SK-N-SH (cell line): ENCODE data around the gene RHOG. TPM values are rescaled to one million over a fixed set of nuclear protein-coding genes. Genes with fewer than 3 reads are reported as not detected.

Experiments
- CTCF ChIA-PET: fragments of 300-600, 350-600 bp; formaldehyde crosslinking; extraction: SDS; loops from one replicate; lab custom pipeline; 2021; lab: Yijun Ruan, JAX
- POLR2A ChIA-PET: fragments of 350-600 bp; sonication (Branson Sonifier 250); formaldehyde crosslinking; extraction: SDS; loops from one replicate; lab custom pipeline; 2020; ENCODE audit warnings: antibody characterized with exemption, inconsistent platforms; lab: Yijun Ruan, JAX
- DNase-seq: peaks from one replicate; pipeline ENCODE4 v3.0.0; 2012
- H2AFZ ChIP-seq: fragments of 200-600 bp; sonication (generic); 2 replicates; pipeline ENCODE4 v1.8.1; 2016; ENCODE audit warnings: antibody characterized with exemption, mild to moderate bottlenecking, low read depth
- H3F3A ChIP-seq: fragments of 200-600 bp; sonication (generic); replicated peaks from 2 replicates; pipeline ENCODE3; 2016; ENCODE audit warnings: antibody characterized with exemption, mild to moderate bottlenecking; ENCODE audit not compliant: insufficient read depth
- H3K27ac ChIP-seq, 2 experiments: fragments of 200-500 bp in 1 of 2; fragments of 200-600 bp in 1 of 2; sonication (Bioruptor generic) in 1 of 2; sonication (generic), shearing (Covaris generic) in 1 of 2; 2 replicates each; pipeline versions ENCODE4 v1.5.1 to v1.6.1; 2014 to 2016; ENCODE audit warnings: low read depth in 2 of 2, inconsistent platforms in 1 of 2, low read length in 1 of 2, mild to moderate bottlenecking in 1 of 2, mixed read lengths in 1 of 2
- H3K27me3 ChIP-seq: fragments of 200-600 bp; sonication (generic), shearing (Covaris generic); 2 replicates; pipeline ENCODE4 v1.6.1; 2016; ENCODE audit warnings: mixed run types; ENCODE audit not compliant: insufficient read depth
- H3K36me3 ChIP-seq, 2 experiments: fragments of 200-500 bp in 1 of 2; fragments of 200-600 bp in 1 of 2; sonication (Bioruptor generic) in 1 of 2; sonication (generic) in 1 of 2; replicated peaks in 1 of 2; 2 replicates each; pipeline versions ENCODE3 to v1.5.1; 2014 to 2016; ENCODE audit warnings: low read length in 1 of 2, mild to moderate bottlenecking in 1 of 2; ENCODE audit not compliant: insufficient read depth in 2 of 2, control insufficient read depth in 1 of 2
- H3K4me1 ChIP-seq, 2 experiments: fragments of 200-500 bp in 1 of 2; fragments of 200-600 bp in 1 of 2; sonication (Bioruptor generic) in 1 of 2; sonication (generic), shearing (Covaris generic) in 1 of 2; 2 replicates each; pipeline versions ENCODE4 v1.5.1 to v1.6.1; 2014 to 2016; ENCODE audit warnings: low read depth in 1 of 2, low read length in 1 of 2, mixed run types in 1 of 2; ENCODE audit not compliant: insufficient read depth in 2 of 2, control insufficient read depth in 1 of 2
- H3K4me2 ChIP-seq: fragments of 200-600 bp; sonication (generic), shearing (Covaris generic); 2 replicates; pipeline ENCODE4 v1.6.1; 2017; ENCODE audit warnings: mixed run types
- H3K4me3 ChIP-seq, 2 experiments: fragments of 200-500 bp in 1 of 2; fragments of 200-600 bp in 1 of 2; sonication (Bioruptor generic) in 1 of 2; sonication (generic), shearing (Covaris generic) in 1 of 2; 2 replicates each; pipeline versions ENCODE4 v1.5.1 to v1.8.1; 2014 to 2016; ENCODE audit warnings: low read depth in 2 of 2, inconsistent platforms in 1 of 2, low read length in 1 of 2, mild to moderate bottlenecking in 1 of 2, mixed read lengths in 1 of 2, moderate library complexity in 1 of 2
- H3K79me2 ChIP-seq: fragments of 200-600 bp; sonication (generic); 2 replicates; pipeline ENCODE4 v1.8.1; 2017; ENCODE audit warnings: mild to moderate bottlenecking; ENCODE audit not compliant: insufficient read depth
- H3K9ac ChIP-seq: fragments of 200-600 bp; sonication (generic); 2 replicates; pipeline ENCODE4 v1.6.1; 2017; ENCODE audit warnings: mixed run types
- H3K9me2 ChIP-seq: fragments of 200-600 bp; sonication (generic); 2 replicates; pipeline ENCODE4 v1.6.1; 2017; ENCODE audit warnings: mixed run types
- H3K9me3 ChIP-seq: fragments of 200-600 bp; sonication (generic); 2 replicates; pipeline ENCODE4 v1.6.1; 2017; ENCODE audit warnings: mixed run types, mild to moderate bottlenecking, moderate library complexity
- H4K20me1 ChIP-seq: fragments of 200-600 bp; sonication (generic); 2 replicates; pipeline ENCODE4 v1.6.1; 2017; ENCODE audit warnings: mild to moderate bottlenecking, mixed run types; ENCODE audit not compliant: insufficient read depth
- ELF1 ChIP-seq: IDR thresholded peaks from 2 replicates; pipeline ENCODE4 v1.4.0; 2012
- EP300 ChIP-seq, 2 experiments: IDR thresholded peaks; 2 replicates each; pipeline versions ENCODE4 v1.4.0 to v1.6.1; 2012; ENCODE audit warnings: borderline replicate concordance in 1 of 2, low read depth in 1 of 2, low read length in 1 of 2
- FOSL2 ChIP-seq: IDR thresholded peaks from 2 replicates; pipeline ENCODE4 v1.4.0; 2012; ENCODE audit warnings: low read depth, mild to moderate bottlenecking, moderate library complexity, borderline replicate concordance
- FOXM1 ChIP-seq: IDR thresholded peaks from 2 replicates; pipeline ENCODE4 v1.4.0; 2012; ENCODE audit warnings: low read depth, mild to moderate bottlenecking
- JUND ChIP-seq: IDR thresholded peaks from 2 replicates; pipeline ENCODE4 v1.4.0; 2012
- MEF2A ChIP-seq: IDR thresholded peaks from 2 replicates; pipeline ENCODE4 v1.4.0; 2012; ENCODE audit warnings: low read depth, borderline replicate concordance
- MXI1 ChIP-seq: IDR thresholded peaks from 2 replicates; pipeline ENCODE4 v1.6.1; 2012; ENCODE audit warnings: mild to moderate bottlenecking, low read depth, low read length, improper control_type of control experiment
- NFIC ChIP-seq: IDR thresholded peaks from 2 replicates; pipeline ENCODE4 v1.4.0; 2012; ENCODE audit warnings: borderline replicate concordance
- POLR2AphosphoS5 ChIP-seq: IDR thresholded peaks from 2 replicates; pipeline ENCODE4 v1.6.1; 2012; ENCODE audit warnings: low read depth, low read length
- RFX5 ChIP-seq: IDR thresholded peaks from 2 replicates; pipeline ENCODE4 v1.6.1; 2012; ENCODE audit warnings: mild to moderate bottlenecking, improper control_type of control experiment, low read length
- RXRA ChIP-seq: IDR thresholded peaks from 2 replicates; pipeline ENCODE4 v1.4.0; 2012; ENCODE audit warnings: low read depth, mild to moderate bottlenecking, borderline replicate concordance
- SIN3A ChIP-seq: IDR thresholded peaks from 2 replicates; pipeline ENCODE4 v1.6.1; 2012; ENCODE audit warnings: low read depth, mild to moderate bottlenecking, low read length, moderate library complexity, borderline replicate concordance
- TAF1 ChIP-seq: IDR thresholded peaks from 2 replicates; pipeline ENCODE4 v1.6.1; 2012; ENCODE audit warnings: low read depth, mild to moderate bottlenecking, low read length, moderate library complexity, borderline replicate concordance
- TCF12 ChIP-seq: IDR thresholded peaks from 2 replicates; pipeline ENCODE4 v1.4.0; 2012
- TEAD4 ChIP-seq: IDR thresholded peaks from 2 replicates; pipeline ENCODE4 v1.4.0; 2012; ENCODE audit warnings: mild to moderate bottlenecking, borderline replicate concordance; ENCODE audit not compliant: insufficient read depth
- WGBS: methylation state at CpG from one replicate; pipeline ENCODE4 v1.1.6; 2017; ENCODE audit warnings: low lambda C conversion rate; 5-methylcytosine and 5-hydroxymethylcytosine counted together
- polyA plus RNA-seq, 3 experiments: library from polyadenylated mRNA; depleted of rRNA; stranded (reverse); fragments of >200 nt; gene quantifications; 2 replicates each; pipeline ENCODE4 v1.2.3, GENCODE V29; 2012
- TF ChIP-seq, protein P1 (sequence below): fragments of 150-350 bp; IDR thresholded peaks from 2 replicates; pipeline ENCODE4 v1.6.1; 2016; ENCODE audit warnings: mild to moderate bottlenecking, low read depth, low read length
- TF ChIP-seq, protein P2 (sequence below): IDR thresholded peaks from 2 replicates; pipeline ENCODE4 v1.6.1; 2012; ENCODE audit warnings: mild to moderate bottlenecking, low read depth, low read length, moderate library complexity
- TF ChIP-seq, protein P3 (sequence below): IDR thresholded peaks from 2 replicates; pipeline ENCODE4; 2012
- TF ChIP-seq, protein P4 (sequence below): fragments of 150-350 bp; IDR thresholded peaks from 2 replicates; pipeline ENCODE4 v1.6.1; 2017; ENCODE audit warnings: antibody characterized with exemption, low read length, low read depth, borderline replicate concordance

The RHOG gene
- polyA plus RNA-seq, 1 of the 3 experiments (the other 2 are of a cell fraction), result 73.7 TPM

DNA sequence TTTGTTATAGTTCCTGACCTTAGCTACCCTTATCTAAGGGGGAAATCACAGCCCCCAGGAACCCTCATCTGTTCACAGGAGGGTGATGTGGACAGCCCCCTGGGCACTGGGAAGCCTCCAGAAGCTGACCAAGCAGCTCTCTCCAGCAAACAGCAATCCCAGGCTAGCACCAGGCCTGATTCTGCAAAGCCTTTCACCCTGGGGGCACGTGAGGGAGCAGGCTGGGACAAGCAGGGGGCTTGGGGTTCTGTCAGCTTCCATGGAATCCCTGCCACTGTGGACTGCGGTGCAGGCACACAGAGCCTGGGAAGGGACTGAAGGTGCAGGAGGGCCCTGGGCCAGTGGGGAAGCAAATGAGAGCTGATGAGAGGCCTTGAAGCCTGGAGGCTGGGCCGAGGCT is 30.3 kb downstream of the RHOG start:
- Histone ChIP-seq H3K36me3 (no peaks in the 10 kb centered on the region), H3K79me2 (no peaks in the 10 kb centered on the region), H3K9me2 (no peaks in the 10 kb centered on the region), H3K4me3 (no peak overlapping the region), H3K4me2 (no peak overlapping the region), H3K9me3 (no peaks in the 10 kb centered on the region), H3K9ac (no peak overlapping the region), H3K27ac (no peak overlapping the region), H2AFZ (no peak overlapping the region), H4K20me1 (no peaks in the 10 kb centered on the region), H3K27me3 (no peaks in the 10 kb centered on the region), H3K4me1 (peaks cover 3 to 8% of the 10 kb centered on the region in 2 experiments; a peak in 3 of 4 replicates), H3F3A (no peaks in the 10 kb centered on the region)
- TF ChIP-seq, protein P1, sequence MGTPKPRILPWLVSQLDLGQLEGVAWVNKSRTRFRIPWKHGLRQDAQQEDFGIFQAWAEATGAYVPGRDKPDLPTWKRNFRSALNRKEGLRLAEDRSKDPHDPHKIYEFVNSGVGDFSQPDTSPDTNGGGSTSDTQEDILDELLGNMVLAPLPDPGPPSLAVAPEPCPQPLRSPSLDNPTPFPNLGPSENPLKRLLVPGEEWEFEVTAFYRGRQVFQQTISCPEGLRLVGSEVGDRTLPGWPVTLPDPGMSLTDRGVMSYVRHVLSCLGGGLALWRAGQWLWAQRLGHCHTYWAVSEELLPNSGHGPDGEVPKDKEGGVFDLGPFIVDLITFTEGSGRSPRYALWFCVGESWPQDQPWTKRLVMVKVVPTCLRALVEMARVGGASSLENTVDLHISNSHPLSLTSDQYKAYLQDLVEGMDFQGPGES, result no peak
- no peak for TF ChIP-seq FOXM1
- TF ChIP-seq TAF1, result no peak
- TF ChIP-seq RXRA, result no peak
- no peak for TF ChIP-seq MEF2A
- TF ChIP-seq RFX5, result no peak
- WGBS, result 71% methylated on average over 3 of the region's 3 CpGs
- DNase-seq, result no peak
- CTCF ChIA-PET, result interaction anchor here (3.5 to 3.7 kb wide), 2 partner anchors 9 to 31 kb away, joined by 27 to 30 read pairs; partner anchors contain the start of gene RHOG
- POLR2A ChIA-PET, result interaction anchor here (1.1 to 1.3 kb wide), 2 partner anchors 9 to 29 kb away, joined by 3 to 4 read pairs; no protein-coding TSS in a partner anchor

DNA sequence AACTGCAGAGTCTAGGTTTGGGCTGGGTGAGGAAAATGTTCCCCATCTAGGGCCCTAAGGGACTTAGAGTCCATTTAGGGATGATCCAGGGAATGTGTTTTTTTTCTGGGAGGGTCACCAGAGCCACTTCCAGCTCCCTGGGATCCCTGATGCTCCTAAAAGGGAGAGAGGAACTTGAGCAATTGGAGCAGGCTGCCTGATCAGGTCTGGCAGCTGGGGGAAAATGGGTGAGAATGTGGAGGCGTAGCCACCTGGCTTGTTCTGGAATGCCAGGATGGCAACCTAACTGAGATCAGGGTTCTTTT is 31.2 kb downstream of the RHOG start:
- ChIA-PET POLR2A (interaction anchor here (1.3 kb wide), 1 partner anchor 30 kb away, joined by 4 read pairs; no protein-coding TSS in a partner anchor), CTCF (interaction anchor here (0.6 to 3.7 kb wide), 13 partner anchors 10 to 233 kb away, joined by 3 to 34 read pairs (median 5); partner anchors contain the start of genes NUP98, RHOG and STIM1)
- TF ChIP-seq RXRA (no peak), EP300 (IDR thresholded peaks at IDR 0.05; ENCODE audit: borderline replicate concordance in 1 of 2, low read depth in 1 of 2, low read length in 1 of 2) (no peak), FOSL2 (no peak), MXI1 (no peak), POLR2AphosphoS5 (no peak), JUND (no peak), TCF12 (no peak), ELF1 (no peak), TEAD4 (no peak), SIN3A (no peak), TAF1 (no peak), RFX5 (no peak), NFIC (no peak)
- TF ChIP-seq, protein P2, sequence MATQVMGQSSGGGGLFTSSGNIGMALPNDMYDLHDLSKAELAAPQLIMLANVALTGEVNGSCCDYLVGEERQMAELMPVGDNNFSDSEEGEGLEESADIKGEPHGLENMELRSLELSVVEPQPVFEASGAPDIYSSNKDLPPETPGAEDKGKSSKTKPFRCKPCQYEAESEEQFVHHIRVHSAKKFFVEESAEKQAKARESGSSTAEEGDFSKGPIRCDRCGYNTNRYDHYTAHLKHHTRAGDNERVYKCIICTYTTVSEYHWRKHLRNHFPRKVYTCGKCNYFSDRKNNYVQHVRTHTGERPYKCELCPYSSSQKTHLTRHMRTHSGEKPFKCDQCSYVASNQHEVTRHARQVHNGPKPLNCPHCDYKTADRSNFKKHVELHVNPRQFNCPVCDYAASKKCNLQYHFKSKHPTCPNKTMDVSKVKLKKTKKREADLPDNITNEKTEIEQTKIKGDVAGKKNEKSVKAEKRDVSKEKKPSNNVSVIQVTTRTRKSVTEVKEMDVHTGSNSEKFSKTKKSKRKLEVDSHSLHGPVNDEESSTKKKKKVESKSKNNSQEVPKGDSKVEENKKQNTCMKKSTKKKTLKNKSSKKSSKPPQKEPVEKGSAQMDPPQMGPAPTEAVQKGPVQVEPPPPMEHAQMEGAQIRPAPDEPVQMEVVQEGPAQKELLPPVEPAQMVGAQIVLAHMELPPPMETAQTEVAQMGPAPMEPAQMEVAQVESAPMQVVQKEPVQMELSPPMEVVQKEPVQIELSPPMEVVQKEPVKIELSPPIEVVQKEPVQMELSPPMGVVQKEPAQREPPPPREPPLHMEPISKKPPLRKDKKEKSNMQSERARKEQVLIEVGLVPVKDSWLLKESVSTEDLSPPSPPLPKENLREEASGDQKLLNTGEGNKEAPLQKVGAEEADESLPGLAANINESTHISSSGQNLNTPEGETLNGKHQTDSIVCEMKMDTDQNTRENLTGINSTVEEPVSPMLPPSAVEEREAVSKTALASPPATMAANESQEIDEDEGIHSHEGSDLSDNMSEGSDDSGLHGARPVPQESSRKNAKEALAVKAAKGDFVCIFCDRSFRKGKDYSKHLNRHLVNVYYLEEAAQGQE, result no peak
- TF ChIP-seq, protein P3, sequence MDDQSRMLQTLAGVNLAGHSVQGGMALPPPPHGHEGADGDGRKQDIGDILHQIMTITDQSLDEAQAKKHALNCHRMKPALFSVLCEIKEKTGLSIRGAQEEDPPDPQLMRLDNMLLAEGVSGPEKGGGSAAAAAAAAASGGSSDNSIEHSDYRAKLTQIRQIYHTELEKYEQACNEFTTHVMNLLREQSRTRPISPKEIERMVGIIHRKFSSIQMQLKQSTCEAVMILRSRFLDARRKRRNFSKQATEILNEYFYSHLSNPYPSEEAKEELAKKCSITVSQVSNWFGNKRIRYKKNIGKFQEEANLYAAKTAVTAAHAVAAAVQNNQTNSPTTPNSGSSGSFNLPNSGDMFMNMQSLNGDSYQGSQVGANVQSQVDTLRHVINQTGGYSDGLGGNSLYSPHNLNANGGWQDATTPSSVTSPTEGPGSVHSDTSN, result no peak
- TF ChIP-seq, protein P4, sequence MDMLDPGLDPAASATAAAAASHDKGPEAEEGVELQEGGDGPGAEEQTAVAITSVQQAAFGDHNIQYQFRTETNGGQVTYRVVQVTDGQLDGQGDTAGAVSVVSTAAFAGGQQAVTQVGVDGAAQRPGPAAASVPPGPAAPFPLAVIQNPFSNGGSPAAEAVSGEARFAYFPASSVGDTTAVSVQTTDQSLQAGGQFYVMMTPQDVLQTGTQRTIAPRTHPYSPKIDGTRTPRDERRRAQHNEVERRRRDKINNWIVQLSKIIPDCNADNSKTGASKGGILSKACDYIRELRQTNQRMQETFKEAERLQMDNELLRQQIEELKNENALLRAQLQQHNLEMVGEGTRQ, result no peak
- H3K9me2 ChIP-seq, result no peaks in the 10 kb centered on the region
- no peak overlapping the region for H3K9ac ChIP-seq
- no peak for DNase-seq
- no peaks in the 10 kb centered on the region for H3K36me3 ChIP-seq
- no peaks in the 10 kb centered on the region for H4K20me1 ChIP-seq
- H2AFZ ChIP-seq, result no peak overlapping the region
- H3K9me3 ChIP-seq, result no peaks in the 10 kb centered on the region
- WGBS, result 100% methylated on average over 1 of the region's 1 CpG
- H3K4me2 ChIP-seq, result no peak overlapping the region
- no peak overlapping the region for H3K4me3 ChIP-seq
- peaks cover 3 to 8% of the 10 kb centered on the region in 2 experiments; a peak in 3 of 4 replicates for H3K4me1 ChIP-seq
- H3F3A ChIP-seq, result peaks cover 3% of the 10 kb centered on the region
- H3K27ac ChIP-seq, result no peak overlapping the region
- no peaks in the 10 kb centered on the region for H3K79me2 ChIP-seq
- H3K27me3 ChIP-seq, result no peaks in the 10 kb centered on the region
